ENCODE data around the gene DUSP3.
"Not testable (repeated sequence)": the region's sequence is repeated elsewhere in the genome, so short reads cannot be mapped to it uniquely, and the experiment has no call there.

DUSP3 gene

GRCh38 chr17:43801844-43802243 lies 23.1 kb upstream of the DUSP3 start:
- no peak for DNase-seq (ENCODE audit: low read depth)
- no peak for TF ChIP-seq CTCF (conservative IDR thresholded peaks at IDR 0.05; ENCODE audit: low read length)
- H3K4me3 ChIP-seq (ENCODE audit: low read length), result no peak overlapping the region

- TF ChIP-seq CTCF (conservative IDR thresholded peaks at IDR 0.05; ENCODE audit: low read length), result no peak
- no peak for DNase-seq (ENCODE audit: low read depth)
- no peak overlapping the region for H3K4me3 ChIP-seq (ENCODE audit: low read length)
These were observed 22.0 kb upstream of the DUSP3 start for GRCh38 chr17:43800736-43801135.

- TF ChIP-seq CTCF (conservative IDR thresholded peaks at IDR 0.05; ENCODE audit: low read length), result no peak
- DNase-seq (ENCODE audit: low read depth), result no peak
- H3K4me3 ChIP-seq (ENCODE audit: low read length), result no peak overlapping the region
These were observed 20.3 kb upstream of the DUSP3 start for GRCh38 chr17:43799047-43799446.

- not testable (repeated sequence) for DNase-seq (ENCODE audit: low read depth)
These were observed 19.2 kb upstream of the DUSP3 start for GRCh38 chr17:43798024-43798423.

GRCh38 chr17:43792668-43793067 lies 13.9 kb upstream of the DUSP3 start:
- not testable (repeated sequence) for H3K4me3 ChIP-seq (ENCODE audit: low read length); DNase-seq (ENCODE audit: low read depth)

More at GRCh38 chr17:43798024-43798423, 19.2 kb upstream of the DUSP3 start:
- H3K4me3 ChIP-seq (ENCODE audit: low read length), result not testable (repeated sequence)

- no peak overlapping the region for H3K4me3 ChIP-seq (ENCODE audit: low read length)
- peak; percentile 65 for DNase-seq (ENCODE audit: low read depth)
- no peak for TF ChIP-seq CTCF (conservative IDR thresholded peaks at IDR 0.05; ENCODE audit: low read length)
These were observed 12.8 kb upstream of the DUSP3 start for GRCh38 chr17:43791589-43791988.

GRCh38 chr17:43790311-43790940 lies 11.6 kb upstream of the DUSP3 start:
- DNase-seq (ENCODE audit: low read depth), result no peak
- no peak overlapping the region for H3K4me3 ChIP-seq (ENCODE audit: low read length)
- no peak for TF ChIP-seq CTCF (conservative IDR thresholded peaks at IDR 0.05; ENCODE audit: low read length)

- TF ChIP-seq CTCF (conservative IDR thresholded peaks at IDR 0.05; ENCODE audit: low read length), result no peak
- DNase-seq (ENCODE audit: low read depth), result no peak
- no peak overlapping the region for H3K4me3 ChIP-seq (ENCODE audit: low read length)
These were observed 10.7 kb upstream of the DUSP3 start for GRCh38 chr17:43789482-43789881.
